ENCODE data around the gene PDCD1. TPM values are rescaled to one million over a fixed set of nuclear protein-coding genes. Genes with fewer than 3 reads are reported as not detected.
"Not testable (repeated sequence)": the region's sequence is repeated elsewhere in the genome, so short reads cannot be mapped to it uniquely, and the experiment has no call there.

PDCD1 gene
- polyA plus RNA-seq, 1 donor (not counting 4 experiments of a cell fraction or from before 2014, with no cell fraction given), result not detected

GRCh38 chr2:241818943-241819270, 39.8 kb downstream of the PDCD1 start:
- Histone ChIP-seq H3K9me1 (ENCODE audit: control insufficient read depth, extremely low read depth, insufficient read depth, low read length) (no peaks in the 10 kb centered on the region), H3K36me3 (ENCODE audit: control insufficient read depth in 2 of 2, extremely low read depth in 1 of 2, insufficient read depth in 2 of 2, low read length in 2 of 2) (no peaks in the 10 kb centered on the region), H3K4me3 (ENCODE audit: control insufficient read depth in 2 of 3, extremely low read depth in 1 of 3, insufficient read depth in 2 of 3, low read depth in 1 of 3, low read length in 3 of 3) (no peak overlapping the region), H4K20me1 (ENCODE audit: control insufficient read depth, extremely low read depth, insufficient read depth, low read length) (no peaks in the 10 kb centered on the region), H3K4me1 (ENCODE audit: control insufficient read depth, extremely low read depth, insufficient read depth, low read length) (no peaks in the 10 kb centered on the region), H2AFZ (ENCODE audit: control insufficient read depth, low read length) (no peak overlapping the region), H3K9ac (ENCODE audit: control insufficient read depth, extremely low read depth, insufficient read depth, low read length) (no peak overlapping the region), H3K9me3 (ENCODE audit: control insufficient read depth, low read depth, low read length) (no peaks in the 10 kb centered on the region), H3K79me2 (ENCODE audit: control insufficient read depth, insufficient read depth, low read length) (no peaks in the 10 kb centered on the region), H3K27ac (ENCODE audit: control insufficient read depth, insufficient read depth, low read length) (no peak overlapping the region), H3K4me2 (ENCODE audit: control insufficient read depth, extremely low read depth, insufficient read depth, low read depth, low read length) (no peak overlapping the region), H3K27me3 (ENCODE audit: control insufficient read depth, extremely low read depth, insufficient read depth, low read length) (peaks cover 12% of the 10 kb centered on the region)
- TF ChIP-seq EZH2 (IDR thresholded peaks at IDR 0.05; ENCODE audit: low read length) (no peak), CTCF (optimal IDR thresholded peaks at IDR 0.05 in 1 of 3, IDR thresholded peaks at IDR 0.05 in 1 of 3, conservative IDR thresholded peaks at IDR 0.05 in 1 of 3; ENCODE audit: extremely low read depth in 1 of 3, insufficient read depth in 2 of 3, low read length in 3 of 3) (no peak)
- dilution Hi-C loops (cut with MboI; ENCODE audit: extremely low pct_ligation_motif_present, low sequenced_read_pairs), result no loop called here
- DNase-seq (ENCODE audit: low read depth, low spot score) (no peak), FAIRE-seq (no peak)

GRCh38 chr2:241818229-241818942, 40.3 kb downstream of the PDCD1 start:
- dilution Hi-C loops (cut with MboI; ENCODE audit: extremely low pct_ligation_motif_present, low sequenced_read_pairs), result no loop called here
- Histone ChIP-seq H3K4me3 (ENCODE audit: control insufficient read depth in 2 of 3, extremely low read depth in 1 of 3, insufficient read depth in 2 of 3, low read depth in 1 of 3, low read length in 3 of 3) (no peak overlapping the region), H2AFZ (ENCODE audit: control insufficient read depth, low read length) (no peak overlapping the region), H3K79me2 (ENCODE audit: control insufficient read depth, insufficient read depth, low read length) (no peaks in the 10 kb centered on the region), H3K27me3 (ENCODE audit: control insufficient read depth, extremely low read depth, insufficient read depth, low read length) (peaks cover 12% of the 10 kb centered on the region), H3K27ac (ENCODE audit: control insufficient read depth, insufficient read depth, low read length) (no peak overlapping the region), H3K4me2 (ENCODE audit: control insufficient read depth, extremely low read depth, insufficient read depth, low read depth, low read length) (no peak overlapping the region), H3K9ac (ENCODE audit: control insufficient read depth, extremely low read depth, insufficient read depth, low read length) (no peak overlapping the region), H3K36me3 (ENCODE audit: control insufficient read depth in 2 of 2, extremely low read depth in 1 of 2, insufficient read depth in 2 of 2, low read length in 2 of 2) (no peaks in the 10 kb centered on the region), H3K9me1 (ENCODE audit: control insufficient read depth, extremely low read depth, insufficient read depth, low read length) (no peaks in the 10 kb centered on the region), H3K4me1 (ENCODE audit: control insufficient read depth, extremely low read depth, insufficient read depth, low read length) (no peaks in the 10 kb centered on the region), H3K9me3 (ENCODE audit: control insufficient read depth, low read depth, low read length) (no peaks in the 10 kb centered on the region), H4K20me1 (ENCODE audit: control insufficient read depth, extremely low read depth, insufficient read depth, low read length) (no peaks in the 10 kb centered on the region)
- no peak for TF ChIP-seq EZH2 (IDR thresholded peaks at IDR 0.05; ENCODE audit: low read length)
- no peak for TF ChIP-seq CTCF (optimal IDR thresholded peaks at IDR 0.05 in 1 of 3, IDR thresholded peaks at IDR 0.05 in 1 of 3, conservative IDR thresholded peaks at IDR 0.05 in 1 of 3; ENCODE audit: extremely low read depth in 1 of 3, insufficient read depth in 2 of 3, low read length in 3 of 3)
- DNase-seq (ENCODE audit: low read depth, low spot score) (no peak), FAIRE-seq (no peak)

- H3K27ac ChIP-seq (ENCODE audit: control insufficient read depth, insufficient read depth, low read length); H3K4me3 ChIP-seq (ENCODE audit: control insufficient read depth in 2 of 3, extremely low read depth in 1 of 3, insufficient read depth in 2 of 3, low read depth in 1 of 3, low read length in 3 of 3); H3K9me3 ChIP-seq (ENCODE audit: control insufficient read depth, low read depth, low read length); H3K9ac ChIP-seq (ENCODE audit: control insufficient read depth, extremely low read depth, insufficient read depth, low read length); H3K79me2 ChIP-seq (ENCODE audit: control insufficient read depth, insufficient read depth, low read length); H3K4me1 ChIP-seq (ENCODE audit: control insufficient read depth, extremely low read depth, insufficient read depth, low read length); dilution Hi-C loops (cut with MboI; ENCODE audit: extremely low pct_ligation_motif_present, low sequenced_read_pairs); DNase-seq (ENCODE audit: low read depth, low spot score); H2AFZ ChIP-seq (ENCODE audit: control insufficient read depth, low read length); H3K9me1 ChIP-seq (ENCODE audit: control insufficient read depth, extremely low read depth, insufficient read depth, low read length); H3K36me3 ChIP-seq (ENCODE audit: control insufficient read depth in 2 of 2, extremely low read depth in 1 of 2, insufficient read depth in 2 of 2, low read length in 2 of 2); FAIRE-seq; H3K4me2 ChIP-seq (ENCODE audit: control insufficient read depth, extremely low read depth, insufficient read depth, low read depth, low read length); H4K20me1 ChIP-seq (ENCODE audit: control insufficient read depth, extremely low read depth, insufficient read depth, low read length): not testable (repeated sequence)
- peaks cover 12% of the 10 kb centered on the region for H3K27me3 ChIP-seq (ENCODE audit: control insufficient read depth, extremely low read depth, insufficient read depth, low read length)
Observed at GRCh38 chr2:241817821-241818215, 40.9 kb downstream of the PDCD1 start.

Measured in keratinocyte (primary cell).